ES-I3 (cell line): ENCODE measurements around the gene TMEM266.

ENCODE experiments used
- H3K36me3 ChIP-seq: 2 replicates; pipeline ENCODE4 v1.6.1; 2013; ENCODE audit warnings: mild to moderate bottlenecking, low read length, control low read depth, moderate library complexity; ENCODE audit not compliant: insufficient read depth
- H3K4me1 ChIP-seq: 2 replicates; pipeline ENCODE4 v1.6.1; 2013; ENCODE audit warnings: mild to moderate bottlenecking, control low read depth, low read length; ENCODE audit not compliant: insufficient read depth
- H3K9ac ChIP-seq: 2 replicates; pipeline ENCODE4 v1.6.1; 2013; ENCODE audit warnings: low read depth, mild to moderate bottlenecking, low read length, moderate library complexity
- H3K9me3 ChIP-seq: 2 replicates; pipeline ENCODE4 v1.6.1; 2013; ENCODE audit warnings: mild to moderate bottlenecking, low read length, moderate library complexity; ENCODE audit not compliant: control insufficient read depth, insufficient read depth

TMEM266 gene

GRCh38 chr15:76127169-76127568 is 67.4 kb downstream of the TMEM266 start:
- no peaks in the 10 kb centered on the region for H3K4me1 ChIP-seq
- H3K9me3 ChIP-seq: peaks cover 3% of the 10 kb centered on the region; the same call in 1 of the 2 replicates
- no peak overlapping the region for H3K9ac ChIP-seq
- no peaks in the 10 kb centered on the region for H3K36me3 ChIP-seq

DNA sequence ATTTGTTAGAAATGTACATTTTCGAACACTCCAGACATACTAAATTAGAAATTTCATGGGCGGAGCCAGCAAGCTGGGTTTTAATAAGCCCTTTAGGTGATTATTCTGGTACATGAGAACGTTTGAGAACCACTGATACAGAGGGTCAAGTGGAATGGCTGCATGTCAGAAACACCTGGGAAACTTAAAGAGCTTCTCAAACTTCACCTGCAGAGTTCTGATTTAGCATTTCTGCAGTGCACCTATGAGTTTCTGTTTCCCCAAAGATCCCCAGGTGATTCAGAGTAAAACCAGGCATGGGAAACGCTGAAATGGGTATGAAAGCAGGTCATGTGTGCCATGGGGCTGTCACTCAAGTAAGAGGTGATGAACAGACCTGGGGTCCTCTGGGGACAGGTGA is 68.1 kb downstream of the TMEM266 start:
- H3K4me1 ChIP-seq: no peaks in the 10 kb centered on the region
- no peaks in the 10 kb centered on the region for H3K36me3 ChIP-seq
- H3K9ac ChIP-seq: no peak overlapping the region
- peaks cover 3% of the 10 kb centered on the region; the same call in 1 of the 2 replicates for H3K9me3 ChIP-seq

- Histone ChIP-seq H3K4me1 (peaks cover 9% of the 10 kb centered on the region), H3K36me3 (no peaks in the 10 kb centered on the region), H3K9me3 (no peaks in the 10 kb centered on the region; the same call in 1 of the 2 replicates), H3K9ac (no peak overlapping the region)
Observed at GRCh38 chr15:76134537-76134936, 74.8 kb downstream of the TMEM266 start.

DNA sequence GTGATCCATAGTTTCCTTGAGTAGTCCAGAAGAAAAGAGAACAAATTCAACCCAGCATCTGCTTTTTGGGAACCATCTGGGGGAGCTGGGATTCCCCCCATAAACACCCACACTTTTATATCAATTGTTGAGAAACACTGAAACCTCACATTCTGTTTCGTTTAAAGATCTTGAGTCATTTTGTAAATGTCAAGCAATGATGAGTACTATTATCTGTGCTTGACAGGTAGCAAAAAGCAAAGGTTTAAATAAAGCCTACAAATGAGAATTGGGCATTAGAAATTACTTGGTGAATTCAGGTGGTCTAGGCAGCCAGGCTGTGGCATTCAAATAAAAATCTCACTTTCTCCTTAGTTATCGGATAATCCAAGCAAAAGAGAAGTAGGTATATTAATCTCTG is 75.7 kb downstream of the TMEM266 start:
- Histone ChIP-seq H3K9me3 (no peaks in the 10 kb centered on the region; the same call in 1 of the 2 replicates), H3K4me1 (peaks cover 14% of the 10 kb centered on the region), H3K9ac (no peak overlapping the region), H3K36me3 (no peaks in the 10 kb centered on the region)

- H3K9ac ChIP-seq: no peak overlapping the region
- H3K4me1 ChIP-seq: peaks cover 14% of the 10 kb centered on the region
- H3K9me3 ChIP-seq: no peaks in the 10 kb centered on the region; the same call in 1 of the 2 replicates
- no peaks in the 10 kb centered on the region for H3K36me3 ChIP-seq
Observed at GRCh38 chr15:76138436-76138835, 78.7 kb downstream of the TMEM266 start.

DNA sequence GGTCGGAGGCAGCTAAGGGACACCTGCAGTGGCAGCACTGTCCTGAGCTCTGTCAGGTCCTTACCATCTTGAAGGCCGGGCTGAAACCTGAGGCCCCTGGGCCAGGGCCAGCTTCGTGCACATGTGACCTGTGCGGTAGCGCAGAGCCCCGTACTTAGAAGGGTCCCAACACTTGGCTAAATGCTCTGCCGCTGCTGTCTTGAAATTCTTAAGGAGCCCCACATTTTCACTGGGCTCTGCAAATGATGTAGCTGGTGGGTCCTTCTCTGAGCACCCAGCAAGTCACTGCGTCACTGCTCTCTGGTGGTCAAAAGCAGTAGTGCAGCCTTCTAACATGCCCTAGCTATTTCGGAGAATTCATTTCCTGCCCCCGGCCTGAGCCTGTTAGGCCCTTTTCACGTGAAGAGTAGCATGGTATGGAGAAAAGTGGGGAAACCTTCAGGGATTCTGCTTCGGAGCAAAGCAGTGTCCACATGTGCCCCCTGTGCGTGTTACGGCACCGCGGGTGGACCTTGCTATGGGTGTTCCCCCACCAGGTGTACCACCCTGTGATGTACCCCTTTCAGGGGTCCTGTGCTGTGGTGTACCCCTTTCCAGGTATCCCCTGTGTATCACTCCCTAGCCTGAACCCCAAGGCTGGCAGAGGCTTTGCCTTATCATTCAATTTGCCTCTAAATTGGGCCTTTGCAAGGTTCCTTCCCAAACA is 79.7 kb downstream of the TMEM266 start:
- Histone ChIP-seq H3K4me1 (peaks cover 14% of the 10 kb centered on the region), H3K36me3 (no peaks in the 10 kb centered on the region), H3K9ac (peak overlapping the region; percentile 25; the same call in 1 of the 2 replicates), H3K9me3 (no peaks in the 10 kb centered on the region; the same call in 1 of the 2 replicates)

GRCh38 chr15:76140074-76140464 is 80.3 kb downstream of the TMEM266 start:
- H3K9ac ChIP-seq: no peak overlapping the region; the same call in 1 of the 2 replicates
- H3K9me3 ChIP-seq: no peaks in the 10 kb centered on the region; the same call in 1 of the 2 replicates
- peaks cover 14% of the 10 kb centered on the region for H3K4me1 ChIP-seq
- no peaks in the 10 kb centered on the region for H3K36me3 ChIP-seq

DNA sequence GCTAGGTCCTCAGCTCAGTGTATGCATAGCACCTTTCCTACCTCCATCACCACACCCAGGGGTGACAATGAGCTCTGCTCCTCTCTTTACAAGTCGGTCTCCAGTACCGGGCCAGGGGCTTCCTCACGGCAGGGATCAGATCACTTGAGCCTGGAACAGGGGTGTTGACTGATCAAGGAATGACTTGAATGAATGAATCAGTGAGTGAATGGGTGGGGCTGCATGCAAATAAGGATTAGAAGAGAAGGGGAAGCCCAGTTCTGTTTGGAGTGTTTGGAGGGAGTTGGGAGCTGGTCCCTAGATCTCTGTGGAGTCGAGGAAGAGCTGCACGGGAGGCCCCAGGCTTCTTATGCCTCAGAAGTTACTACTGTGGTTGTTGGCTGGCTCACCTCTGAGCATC is 87.0 kb downstream of the TMEM266 start:
- Histone ChIP-seq H3K9ac (no peak overlapping the region), H3K4me1 (peaks cover 11% of the 10 kb centered on the region; the same call in 1 of the 2 replicates), H3K36me3 (no peaks in the 10 kb centered on the region), H3K9me3 (no peaks in the 10 kb centered on the region)

DNA sequence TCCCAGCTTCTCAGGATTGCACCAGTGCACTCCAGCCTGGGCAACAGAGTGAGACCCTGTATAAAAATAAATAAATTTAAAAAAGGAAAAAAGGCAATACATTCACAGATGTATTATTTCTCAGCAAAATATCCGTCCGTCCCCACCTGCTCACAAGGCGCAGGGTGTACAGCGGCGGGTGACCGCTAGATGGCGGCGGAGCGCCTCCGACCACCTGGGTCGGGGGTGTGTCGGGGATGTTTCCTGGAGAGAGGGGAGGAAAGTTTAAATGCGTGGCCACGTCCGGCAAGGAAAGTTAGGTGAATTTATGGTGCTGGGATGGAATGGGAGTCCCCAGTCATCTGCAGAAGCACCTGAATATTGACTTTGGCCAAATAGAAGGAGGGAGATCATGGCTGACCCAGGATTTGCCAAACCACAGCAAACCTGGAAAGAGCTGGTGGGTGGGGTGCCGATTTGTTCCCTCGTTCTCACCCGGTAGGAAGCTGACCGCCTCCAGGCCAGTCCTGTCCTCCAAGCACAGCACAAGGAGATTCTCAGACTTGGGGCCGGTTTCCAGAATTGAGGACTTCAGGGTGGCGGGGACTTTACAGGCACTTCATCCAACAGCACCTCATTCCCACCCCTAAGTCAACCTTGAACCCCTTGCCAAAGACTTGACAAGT is 88.3 kb downstream of the TMEM266 start:
- no peaks in the 10 kb centered on the region for H3K36me3 ChIP-seq
- peaks cover 14% of the 10 kb centered on the region; the same call in 1 of the 2 replicates for H3K4me1 ChIP-seq
- no peak overlapping the region; the same call in 1 of the 2 replicates for H3K9ac ChIP-seq
- no peaks in the 10 kb centered on the region for H3K9me3 ChIP-seq

DNA sequence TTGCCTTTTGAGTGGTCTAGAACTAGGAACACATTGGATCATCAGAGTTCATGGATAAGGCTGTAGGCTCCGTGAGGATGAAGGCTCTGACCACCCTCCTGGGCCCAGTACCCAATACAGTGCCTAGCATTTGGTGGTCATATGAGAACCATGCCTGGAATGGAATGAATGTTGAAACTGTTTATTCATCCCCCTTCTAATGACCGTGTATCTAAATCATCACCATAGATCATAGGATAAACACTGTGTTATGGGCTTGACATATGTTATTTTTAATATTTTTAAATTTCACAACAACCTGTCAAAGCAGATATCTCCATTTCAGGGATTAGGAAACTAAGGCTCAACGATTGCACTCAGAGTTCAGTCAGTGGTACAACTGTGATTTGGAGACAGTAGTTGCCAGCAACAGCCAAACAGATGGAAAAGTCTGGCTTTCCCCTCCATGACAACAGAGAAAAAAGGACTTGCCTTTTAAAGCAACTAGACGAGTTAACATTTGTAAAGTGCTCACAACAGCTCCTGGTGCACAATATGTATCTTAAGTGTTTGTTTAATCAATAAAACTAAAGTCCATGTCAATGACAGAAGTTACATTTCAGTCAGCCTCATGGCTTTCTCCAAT is 89.6 kb downstream of the TMEM266 start:
- H3K9ac ChIP-seq: no peak overlapping the region
- no peaks in the 10 kb centered on the region for H3K9me3 ChIP-seq
- H3K36me3 ChIP-seq: no peaks in the 10 kb centered on the region
- peaks cover 14% of the 10 kb centered on the region; the same call in 1 of the 2 replicates for H3K4me1 ChIP-seq

DNA sequence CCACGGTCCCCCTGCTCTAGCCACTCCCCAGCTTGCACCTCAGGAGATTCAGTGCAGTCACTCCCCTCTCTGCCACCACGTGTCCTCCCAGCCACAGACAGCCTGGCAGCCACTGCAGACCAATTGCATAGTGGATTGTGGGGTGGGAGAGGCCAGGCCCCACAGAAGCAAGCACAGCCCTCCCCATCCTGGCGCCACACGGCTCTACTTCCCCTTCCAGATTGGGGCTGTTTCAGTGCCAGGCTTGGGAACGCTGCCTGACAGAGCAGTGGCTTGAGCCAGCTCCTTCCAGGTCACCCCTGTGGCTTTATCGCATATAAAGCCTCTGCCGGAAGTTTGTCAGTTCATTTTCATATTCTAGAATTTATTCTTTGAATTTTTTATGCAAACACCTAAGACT is 90.7 kb downstream of the TMEM266 start:
- Histone ChIP-seq H3K4me1 (peaks cover 14% of the 10 kb centered on the region; the same call in 1 of the 2 replicates), H3K9ac (no peak overlapping the region), H3K9me3 (no peaks in the 10 kb centered on the region), H3K36me3 (no peaks in the 10 kb centered on the region)

- peaks cover 14% of the 10 kb centered on the region; the same call in 1 of the 2 replicates for H3K4me1 ChIP-seq
- no peaks in the 10 kb centered on the region for H3K9me3 ChIP-seq
- H3K9ac ChIP-seq: no peak overlapping the region
- H3K36me3 ChIP-seq: no peaks in the 10 kb centered on the region
Observed at GRCh38 chr15:76150971-76151598, 91.3 kb downstream of the TMEM266 start.

GRCh38 chr15:76151599-76151974 is 91.8 kb downstream of the TMEM266 start:
- H3K9ac ChIP-seq: no peak overlapping the region
- H3K4me1 ChIP-seq: peaks cover 14% of the 10 kb centered on the region; the same call in 1 of the 2 replicates
- H3K9me3 ChIP-seq: no peaks in the 10 kb centered on the region
- no peaks in the 10 kb centered on the region for H3K36me3 ChIP-seq

GRCh38 chr15:76152197-76152596 is 92.4 kb downstream of the TMEM266 start:
- Histone ChIP-seq H3K36me3 (no peaks in the 10 kb centered on the region), H3K9ac (no peak overlapping the region), H3K9me3 (no peaks in the 10 kb centered on the region), H3K4me1 (peaks cover 14% of the 10 kb centered on the region; the same call in 1 of the 2 replicates)
